GM12878 (cell line): ENCODE results near the gene KIFBP. TPM values are rescaled to one million over a fixed set of nuclear protein-coding genes. Genes with fewer than 3 reads are reported as not detected.

Source experiments
- ATAC-seq: fragments of 200-7000 bp; cut with Tn5 transposase; 3 replicates; pipeline ENCODE4 v1.9.1; 2020; ENCODE audit warnings: mild to moderate bottlenecking, moderate library complexity
- BruUV-seq: library from RNA; stranded (reverse); fragments of 400-500 nt; replicated peaks from 2 replicates; lab custom pipeline; 2021; lab: Mats Ljungman, UMichigan
- CTCF ChIA-PET: fragments of 300-600 bp; sonication (Branson Sonifier 250); formaldehyde crosslinking; extraction: SDS; loops from one replicate; lab custom pipeline; 2021; ENCODE audit warnings: inconsistent platforms; lab: Yijun Ruan, JAX
- POLR2A ChIA-PET: fragments of 350-600 bp; formaldehyde crosslinking; extraction: SDS; loops from one replicate; lab custom pipeline; 2021; ENCODE audit warnings: inconsistent platforms; lab: Charles Lee
- RAD21 ChIA-PET: fragments of 300-600 bp; sonication (Branson Sonifier 250); formaldehyde crosslinking; loops from one replicate; lab custom pipeline; 2023; ENCODE audit warnings: antibody characterized with exemption; ENCODE audit not compliant: unreplicated experiment; lab: Charles Lee
- SMC1A ChIA-PET: fragments of 300-600 bp; sonication (Branson Sonifier 250); formaldehyde crosslinking; loops from one replicate; lab custom pipeline; 2023; ENCODE audit not compliant: unreplicated experiment, uncharacterized antibody; lab: Charles Lee
- DNase-seq: peaks from one replicate; pipeline ENCODE4 v3.0.0-alpha.2; 2011; ENCODE audit warnings: low read depth, low spot score
- FAIRE-seq: peaks from 3 replicates; lab custom pipeline; 2011; peaks lifted over from hg19 to GRCh38; lab: Jason Lieb, UNC
- H2AFZ ChIP-seq: 2 replicates; pipeline ENCODE4 v1.6.0; 2011; ENCODE audit warnings: low read depth, low read length, control low read depth; ENCODE audit not compliant: control insufficient read depth
- H3K27ac ChIP-seq: 2 replicates; pipeline ENCODE4 v1.5.1; 2011; ENCODE audit warnings: control low read depth; ENCODE audit not compliant: control insufficient read depth, insufficient read depth
- H3K27me3 ChIP-seq, 2 experiments: replicated peaks in 1 of 2; 2 replicates each; pipeline versions ENCODE4 v1.6.0 to v1.6.1; 2011; ENCODE audit warnings: low read length in 1 of 2; ENCODE audit not compliant: control insufficient read depth in 2 of 2, insufficient read depth in 2 of 2
- H3K36me3 ChIP-seq, 2 experiments: 2 replicates each; pipeline ENCODE4 v1.5.1; 2011; ENCODE audit warnings: low read length in 1 of 2; ENCODE audit not compliant: control insufficient read depth in 2 of 2, insufficient read depth in 2 of 2
- H3K4me1 ChIP-seq: 2 replicates; pipeline ENCODE4 v1.6.1; 2011; ENCODE audit warnings: mild to moderate bottlenecking, low read length, moderate library complexity, mixed read lengths; ENCODE audit not compliant: control insufficient read depth, insufficient read depth
- H3K4me2 ChIP-seq: 2 replicates; pipeline ENCODE4 v1.6.0; 2011; ENCODE audit warnings: control low read depth; ENCODE audit not compliant: control insufficient read depth, insufficient read depth
- H3K4me3 ChIP-seq: fragments of 200-600 bp; sonication (generic); 2 replicates; pipeline ENCODE4 v1.5.1; 2016
- H3K79me2 ChIP-seq: 2 replicates; pipeline ENCODE4 v1.6.0; 2011; ENCODE audit warnings: low read length; ENCODE audit not compliant: control insufficient read depth, insufficient read depth
- H3K9ac ChIP-seq: 2 replicates; pipeline ENCODE4 v1.8.0; 2011; ENCODE audit warnings: low read length, control low read depth, mixed read lengths; ENCODE audit not compliant: control insufficient read depth, insufficient read depth
- H3K9me3 ChIP-seq: replicated peaks from 3 replicates; pipeline ENCODE4 v1.5.1; 2011; ENCODE audit warnings: mild to moderate bottlenecking, low read length; ENCODE audit not compliant: control insufficient read depth, insufficient read depth
- H4K20me1 ChIP-seq: 2 replicates; pipeline ENCODE4 v1.6.0; 2011; ENCODE audit not compliant: control insufficient read depth, insufficient read depth
- ATF7 ChIP-seq: fragments of 450-650 bp; IDR thresholded peaks from 2 replicates; pipeline ENCODE4 v1.6.1; 2016; ENCODE audit warnings: low read depth, mild to moderate bottlenecking
- IKZF2 ChIP-seq, 2 experiments: fragments of 450-650 bp; IDR thresholded peaks; 2 replicates each; pipeline ENCODE4 v1.6.1; 2017; ENCODE audit warnings: mild to moderate bottlenecking in 2 of 2, moderate library complexity in 2 of 2
- KAT2A ChIP-seq: conservative IDR thresholded peaks from 2 replicates; pipeline ENCODE4 v1.6.1; 2011; ENCODE audit warnings: low read depth, low read length; ENCODE audit not compliant: control insufficient read depth
- MYC ChIP-seq: IDR thresholded peaks from 2 replicates; pipeline ENCODE4 v1.6.1; 2011; ENCODE audit warnings: mild to moderate bottlenecking, low read length, moderate library complexity, inconsistent platforms; ENCODE audit not compliant: insufficient read depth, insufficient replicate concordance, insufficient read length, severe bottlenecking
- POU2F2 ChIP-seq: IDR thresholded peaks from 3 replicates; pipeline ENCODE4 v1.6.1; 2011; ENCODE audit warnings: low read depth, mild to moderate bottlenecking, low read length, borderline replicate concordance
- RAD21 ChIP-seq: IDR thresholded peaks from 2 replicates; pipeline ENCODE4 v1.6.1; 2011; ENCODE audit warnings: mild to moderate bottlenecking, low read depth, low read length, moderate library complexity; ENCODE audit not compliant: insufficient read depth
- SIN3A ChIP-seq: IDR thresholded peaks from 2 replicates; pipeline ENCODE4 v1.6.1; 2012; ENCODE audit warnings: low read depth, low read length, improper control_type of control experiment
- SMAD1 ChIP-seq: fragments of 450-650 bp; IDR thresholded peaks from 2 replicates; pipeline ENCODE4 v1.6.1; 2018; ENCODE audit warnings: mild to moderate bottlenecking, low read depth; ENCODE audit not compliant: partially characterized antibody
- SRF ChIP-seq, 2 experiments: IDR thresholded peaks; 2 replicates each; pipeline ENCODE4 v1.6.1; 2011; ENCODE audit warnings: low read depth in 2 of 2, low read length in 2 of 2, mild to moderate bottlenecking in 1 of 2, moderate library complexity in 1 of 2
- SUZ12 ChIP-seq: fragments of 200-600 bp; sonication (generic); IDR thresholded peaks from one replicate; pipeline ENCODE4 v1.6.1; 2018; ENCODE audit warnings: antibody characterized with exemption, mild to moderate bottlenecking; ENCODE audit not compliant: unreplicated experiment
- YBX1 ChIP-seq: fragments of 450-650 bp; IDR thresholded peaks from 2 replicates; pipeline ENCODE4 v1.6.1; 2016; ENCODE audit warnings: antibody characterized with exemption
- ZNF24 ChIP-seq: fragments of 450-650 bp; IDR thresholded peaks from 2 replicates; pipeline ENCODE4 v1.6.1; 2017; ENCODE audit warnings: antibody characterized with exemption, mild to moderate bottlenecking
- WGBS: methylation state at CpG from one replicate; pipeline ENCODE4 v1.1.6; 2016; ENCODE audit warnings: low lambda C conversion rate; ENCODE audit not compliant: insufficient replicate concordance, insufficient coverage; ENCODE audit errors: missing lambda C conversion rate; 5-methylcytosine and 5-hydroxymethylcytosine counted together
- in situ Hi-C: fragments of 300-500 bp; cut with MboI; formaldehyde crosslinking; loops from 9 replicates; pipeline ENCODE4 v1.14.3; 2018; ENCODE audit warnings: mixed read lengths
- intact Hi-C: fragments of 100-400 bp; cut with micrococcal nuclease; formaldehyde crosslinking; loops from one replicate; pipeline ENCODE4 v1.14.2; 2022; ENCODE audit not compliant: unreplicated experiment
- polyA plus RNA-seq, 11 experiments: library from polyadenylated mRNA; depleted of rRNA in 4 of 11; unstranded in 6 of 11; stranded (reverse) in 5 of 11; fragments of >200 nt; fragmentation: Nextera tagmentation in 4 of 11; fragmentation: Illumina TruSeq in 1 of 11; extraction: Ambion mirVana in 4 of 11; extraction: Trizol in 1 of 11; gene quantifications; 1 replicate in 1 of 11; 2 replicates in 10 of 11; pipeline versions ENCODE4 v1.2.1 to v1.2.3, GENCODE V29; 2011 to 2016; ENCODE audit warnings: inconsistent platforms in 2 of 11, missing spikeins in 2 of 11, low read depth in 1 of 11
- total RNA-seq, 4 experiments: library from RNA; depleted of rRNA in 3 of 4; stranded (reverse); fragments of >200 nt in 3 of 4; fragmentation: Illumina TruSeq in 1 of 4; extraction: Trizol in 1 of 4; gene quantifications; 2 replicates each; pipeline versions ENCODE4 v1.2.1 to v1.2.3, GENCODE V29; 2013 to 2021
- TF ChIP-seq, protein P1 (sequence below): fragments of 450-650 bp; IDR thresholded peaks from 2 replicates; pipeline ENCODE4 v1.6.1; 2014; ENCODE audit warnings: mild to moderate bottlenecking
- TF ChIP-seq, protein P2 (sequence below): fragments of 450-650 bp; IDR thresholded peaks from 2 replicates; pipeline ENCODE4 v1.6.1; 2018; ENCODE audit warnings: mild to moderate bottlenecking, low read depth, moderate library complexity; ENCODE audit not compliant: partially characterized antibody
- TF ChIP-seq, protein P3 (sequence below): fragments of 450-650 bp; IDR thresholded peaks from 2 replicates; pipeline ENCODE4 v1.6.1; 2017; ENCODE audit warnings: mild to moderate bottlenecking, moderate library complexity

The KIFBP gene
- total and polyA plus RNA-seq, 10 of the 15 experiments (the other 5 are each of a cell fraction or from before 2014, with no cell fraction given): 8.6 to 29.5 (median 18.7) TPM

DNA sequence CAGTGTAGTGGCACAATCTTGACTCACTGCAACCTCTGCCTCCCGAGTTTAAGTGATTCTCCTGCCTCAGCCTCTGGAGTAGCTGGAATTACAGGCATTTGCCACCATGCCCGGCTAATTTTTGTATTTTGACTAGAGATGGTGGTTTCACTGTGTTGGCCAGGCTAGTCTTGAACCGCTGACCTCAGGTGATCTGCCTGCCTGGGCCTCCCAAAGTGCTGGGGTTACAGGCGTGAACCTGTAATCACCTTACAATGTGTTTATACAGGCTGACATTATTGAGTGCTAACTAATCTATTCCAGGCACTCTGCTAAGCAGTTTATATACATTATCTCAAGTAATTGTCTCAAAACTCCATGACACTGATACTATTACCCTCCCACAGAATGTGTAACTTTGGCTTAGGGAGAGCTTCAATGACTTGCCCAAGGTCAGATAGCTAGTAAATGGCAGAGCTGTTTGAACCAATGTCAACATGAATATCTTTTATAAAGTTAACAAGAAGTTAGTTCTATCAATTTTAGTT, 36.8 kb downstream of the KIFBP start (continued):
- no peak for TF ChIP-seq YBX1
- no peak for TF ChIP-seq ATF7
- TF ChIP-seq IKZF2 (IDR thresholded peaks at IDR 0.05): no peak
- no peak for TF ChIP-seq SIN3A
- TF ChIP-seq, protein P1, sequence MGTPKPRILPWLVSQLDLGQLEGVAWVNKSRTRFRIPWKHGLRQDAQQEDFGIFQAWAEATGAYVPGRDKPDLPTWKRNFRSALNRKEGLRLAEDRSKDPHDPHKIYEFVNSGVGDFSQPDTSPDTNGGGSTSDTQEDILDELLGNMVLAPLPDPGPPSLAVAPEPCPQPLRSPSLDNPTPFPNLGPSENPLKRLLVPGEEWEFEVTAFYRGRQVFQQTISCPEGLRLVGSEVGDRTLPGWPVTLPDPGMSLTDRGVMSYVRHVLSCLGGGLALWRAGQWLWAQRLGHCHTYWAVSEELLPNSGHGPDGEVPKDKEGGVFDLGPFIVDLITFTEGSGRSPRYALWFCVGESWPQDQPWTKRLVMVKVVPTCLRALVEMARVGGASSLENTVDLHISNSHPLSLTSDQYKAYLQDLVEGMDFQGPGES: no peak
- TF ChIP-seq ZNF24: no peak
- no peak for TF ChIP-seq SRF (IDR thresholded peaks at IDR 0.05; ENCODE audit: low read depth in 2 of 2, low read length in 2 of 2)
- TF ChIP-seq SMAD1: no peak
- TF ChIP-seq POU2F2: no peak

DNA sequence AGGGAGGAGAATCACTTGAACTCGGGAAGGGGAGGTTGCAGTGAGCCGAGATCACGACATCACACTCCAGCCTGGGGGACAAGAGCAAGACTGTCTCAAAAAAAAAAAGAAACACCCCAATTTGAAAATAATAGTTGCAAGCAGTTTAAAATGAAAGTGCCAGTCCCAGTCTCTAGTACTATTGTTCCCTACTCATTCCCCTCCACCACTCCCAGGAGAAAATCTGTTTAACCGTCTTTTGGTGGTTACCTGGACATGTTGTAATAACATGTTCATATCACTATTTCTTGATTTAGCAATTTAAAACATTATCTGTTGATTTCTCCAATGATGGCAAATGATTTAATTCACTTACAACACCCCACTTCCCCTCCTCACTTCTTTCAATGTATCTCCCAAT, 44.7 kb downstream of the KIFBP start:
- WGBS: 76% methylated on average over 4 of the region's 4 CpGs
- Histone ChIP-seq H3K4me1 (no peaks in the 10 kb centered on the region), H3K4me2 (no peak overlapping the region), H2AFZ (no peak overlapping the region), H4K20me1 (no peaks in the 10 kb centered on the region), H3K9me3 (no peaks in the 10 kb centered on the region), H3K27me3 (no peaks in the 10 kb centered on the region), H3K79me2 (no peaks in the 10 kb centered on the region), H3K4me3 (no peak overlapping the region), H3K36me3 (no peaks in the 10 kb centered on the region), H3K27ac (no peak overlapping the region), H3K9ac (no peak overlapping the region)
- ATAC-seq: no peak
- in situ Hi-C loops (no loop called here), intact Hi-C loops (no loop called here)
- ChIA-PET POLR2A (no interaction called here), SMC1A (no interaction called here), CTCF (interaction anchor here (0.9 kb wide), 1 partner anchor 8 kb away, joined by 3 read pairs; no protein-coding TSS in a partner anchor), RAD21 (no interaction called here)
- no TSS peak for BruUV-seq
- FAIRE-seq: no peak
- DNase-seq: no peak
- TF ChIP-seq KAT2A: no peak
- TF ChIP-seq, protein P2, sequence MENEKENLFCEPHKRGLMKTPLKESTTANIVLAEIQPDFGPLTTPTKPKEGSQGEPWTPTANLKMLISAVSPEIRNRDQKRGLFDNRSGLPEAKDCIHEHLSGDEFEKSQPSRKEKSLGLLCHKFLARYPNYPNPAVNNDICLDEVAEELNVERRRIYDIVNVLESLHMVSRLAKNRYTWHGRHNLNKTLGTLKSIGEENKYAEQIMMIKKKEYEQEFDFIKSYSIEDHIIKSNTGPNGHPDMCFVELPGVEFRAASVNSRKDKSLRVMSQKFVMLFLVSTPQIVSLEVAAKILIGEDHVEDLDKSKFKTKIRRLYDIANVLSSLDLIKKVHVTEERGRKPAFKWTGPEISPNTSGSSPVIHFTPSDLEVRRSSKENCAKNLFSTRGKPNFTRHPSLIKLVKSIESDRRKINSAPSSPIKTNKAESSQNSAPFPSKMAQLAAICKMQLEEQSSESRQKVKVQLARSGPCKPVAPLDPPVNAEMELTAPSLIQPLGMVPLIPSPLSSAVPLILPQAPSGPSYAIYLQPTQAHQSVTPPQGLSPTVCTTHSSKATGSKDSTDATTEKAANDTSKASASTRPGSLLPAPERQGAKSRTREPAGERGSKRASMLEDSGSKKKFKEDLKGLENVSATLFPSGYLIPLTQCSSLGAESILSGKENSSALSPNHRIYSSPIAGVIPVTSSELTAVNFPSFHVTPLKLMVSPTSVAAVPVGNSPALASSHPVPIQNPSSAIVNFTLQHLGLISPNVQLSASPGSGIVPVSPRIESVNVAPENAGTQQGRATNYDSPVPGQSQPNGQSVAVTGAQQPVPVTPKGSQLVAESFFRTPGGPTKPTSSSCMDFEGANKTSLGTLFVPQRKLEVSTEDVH: no peak
- no peak for TF ChIP-seq ATF7
- TF ChIP-seq SUZ12: no peak
- TF ChIP-seq, protein P3, sequence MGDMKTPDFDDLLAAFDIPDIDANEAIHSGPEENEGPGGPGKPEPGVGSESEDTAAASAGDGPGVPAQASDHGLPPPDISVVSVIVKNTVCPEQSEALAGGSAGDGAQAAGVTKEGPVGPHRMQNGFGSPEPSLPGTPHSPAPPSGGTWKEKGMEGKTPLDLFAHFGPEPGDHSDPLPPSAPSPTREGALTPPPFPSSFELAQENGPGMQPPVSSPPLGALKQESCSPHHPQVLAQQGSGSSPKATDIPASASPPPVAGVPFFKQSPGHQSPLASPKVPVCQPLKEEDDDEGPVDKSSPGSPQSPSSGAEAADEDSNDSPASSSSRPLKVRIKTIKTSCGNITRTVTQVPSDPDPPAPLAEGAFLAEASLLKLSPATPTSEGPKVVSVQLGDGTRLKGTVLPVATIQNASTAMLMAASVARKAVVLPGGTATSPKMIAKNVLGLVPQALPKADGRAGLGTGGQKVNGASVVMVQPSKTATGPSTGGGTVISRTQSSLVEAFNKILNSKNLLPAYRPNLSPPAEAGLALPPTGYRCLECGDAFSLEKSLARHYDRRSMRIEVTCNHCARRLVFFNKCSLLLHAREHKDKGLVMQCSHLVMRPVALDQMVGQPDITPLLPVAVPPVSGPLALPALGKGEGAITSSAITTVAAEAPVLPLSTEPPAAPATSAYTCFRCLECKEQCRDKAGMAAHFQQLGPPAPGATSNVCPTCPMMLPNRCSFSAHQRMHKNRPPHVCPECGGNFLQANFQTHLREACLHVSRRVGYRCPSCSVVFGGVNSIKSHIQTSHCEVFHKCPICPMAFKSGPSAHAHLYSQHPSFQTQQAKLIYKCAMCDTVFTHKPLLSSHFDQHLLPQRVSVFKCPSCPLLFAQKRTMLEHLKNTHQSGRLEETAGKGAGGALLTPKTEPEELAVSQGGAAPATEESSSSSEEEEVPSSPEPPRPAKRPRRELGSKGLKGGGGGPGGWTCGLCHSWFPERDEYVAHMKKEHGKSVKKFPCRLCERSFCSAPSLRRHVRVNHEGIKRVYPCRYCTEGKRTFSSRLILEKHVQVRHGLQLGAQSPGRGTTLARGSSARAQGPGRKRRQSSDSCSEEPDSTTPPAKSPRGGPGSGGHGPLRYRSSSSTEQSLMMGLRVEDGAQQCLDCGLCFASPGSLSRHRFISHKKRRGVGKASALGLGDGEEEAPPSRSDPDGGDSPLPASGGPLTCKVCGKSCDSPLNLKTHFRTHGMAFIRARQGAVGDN: no peak
- TF ChIP-seq RAD21: no peak
- no peak for TF ChIP-seq MYC
